A549 (cell line): ENCODE results near the gene DNM3. TPM values are rescaled to one million over a fixed set of nuclear protein-coding genes. Genes with fewer than 3 reads are reported as not detected.

ENCODE experiments used
- ATAC-seq, 2 experiments: fragments of 200-7000 bp in 1 of 2; fragments of >200 bp in 1 of 2; cut with Nextera tagmentation in 1 of 2; cut with Tn5 transposase in 1 of 2; 3 replicates each; pipeline versions ENCODE4 v1.8.0 to v1.9.1; 2018 to 2020; ENCODE audit warnings: mild to moderate bottlenecking in 1 of 2, moderate library complexity in 1 of 2
- CTCF ChIA-PET: fragments of 300-600 bp; sonication (Branson Sonifier 250); formaldehyde crosslinking; extraction: SDS; loops from one replicate; lab custom pipeline; 2021; ENCODE audit warnings: antibody characterized with exemption, inconsistent platforms; lab: Yijun Ruan, JAX
- POLR2A ChIA-PET: fragments of 350-600 bp; formaldehyde crosslinking; extraction: SDS; loops from one replicate; lab custom pipeline; 2021; ENCODE audit warnings: antibody characterized with exemption, inconsistent platforms; lab: Yijun Ruan, JAX
- DNase-seq, 2 experiments: peaks; one replicate each; pipeline versions ENCODE4 v3.0.0 to v3.0.0-alpha.2; 2011 to 2016; ENCODE audit warnings: low read depth in 1 of 2, low spot score in 1 of 2
- FAIRE-seq: peaks from 2 replicates; lab custom pipeline; 2011; peaks lifted over from hg19 to GRCh38; lab: Jason Lieb, UNC
- H3K27ac ChIP-seq, 2 experiments: fragments of >200 bp; sonication (Bioruptor Twin); formaldehyde crosslinking; 3 replicates each; pipeline ENCODE4 v1.5.1; 2016 to 2017
- H3K4me1 ChIP-seq: fragments of >200 bp; sonication (Bioruptor Twin); formaldehyde crosslinking; 3 replicates; pipeline ENCODE4 v1.6.1; 2016
- H3K4me2 ChIP-seq: fragments of >200 bp; sonication (Bioruptor Twin); formaldehyde crosslinking; 3 replicates; pipeline ENCODE4 v1.6.1; 2016
- H3K4me3 ChIP-seq: fragments of >200 bp; sonication (Bioruptor Twin); formaldehyde crosslinking; 3 replicates; pipeline ENCODE4 v1.5.1; 2016
- H3K9me3 ChIP-seq: fragments of >200 bp; sonication (Bioruptor Twin); formaldehyde crosslinking; 3 replicates; pipeline ENCODE4 v1.6.1; 2016
- CBX8 ChIP-seq: fragments of 200-600 bp; sonication (generic); IDR thresholded peaks from 2 replicates; pipeline ENCODE4 v1.6.1; 2016
- CEBPB ChIP-seq, 2 experiments: fragments of >200 bp in 1 of 2; sonication (Bioruptor Twin) in 1 of 2; formaldehyde crosslinking in 1 of 2; IDR thresholded peaks; 2 replicates each; pipeline ENCODE4 v1.6.1; 2012 to 2016
- CHD2 ChIP-seq: fragments of 150-350 bp; IDR thresholded peaks from 2 replicates; pipeline ENCODE4 v1.6.1; 2014; ENCODE audit warnings: low read length; ENCODE audit not compliant: partially characterized antibody
- CTCF ChIP-seq: fragments of >200 bp; sonication (Bioruptor Twin); formaldehyde crosslinking; IDR thresholded peaks from 3 replicates; pipeline ENCODE4 v1.5.1; 2016
- EHF ChIP-seq: fragments of 250-450 bp; sonication (Bioruptor Pico); IDR thresholded peaks from 2 replicates; pipeline ENCODE4 v1.5.0; 2020; ENCODE audit warnings: mild to moderate bottlenecking
- EP300 ChIP-seq, 2 experiments: fragments of >200 bp; sonication (Bioruptor Twin); formaldehyde crosslinking; IDR thresholded peaks; 2 replicates in 1 of 2; 3 replicates in 1 of 2; pipeline ENCODE4 v1.6.1; 2016 to 2017
- FOSB ChIP-seq: fragments of 250-450 bp; sonication (Bioruptor Pico); IDR thresholded peaks from 2 replicates; pipeline ENCODE4 v1.5.0; 2020; ENCODE audit warnings: mild to moderate bottlenecking, moderate library complexity
- FOSL2 ChIP-seq, 2 experiments: fragments of 450-650 bp in 1 of 2; fragments of >200 bp in 1 of 2; sonication (Bioruptor Twin) in 1 of 2; formaldehyde crosslinking; IDR thresholded peaks; 2 replicates each; pipeline versions ENCODE4 v1.5.0 to v1.6.1; 2016 to 2020; ENCODE audit warnings: mild to moderate bottlenecking in 1 of 2, moderate library complexity in 1 of 2
- GATA3 ChIP-seq: IDR thresholded peaks from 2 replicates; pipeline ENCODE4 v1.6.1; 2012; ENCODE audit warnings: borderline replicate concordance
- HDAC2 ChIP-seq: fragments of 200-600 bp; sonication (generic); IDR thresholded peaks from 2 replicates; pipeline ENCODE4 v1.6.1; 2016
- HES2 ChIP-seq: fragments of >200 bp; sonication (Bioruptor Twin); formaldehyde crosslinking; IDR thresholded peaks from 2 replicates; pipeline ENCODE4 v1.6.1; 2016
- HEYL ChIP-seq: fragments of 250-450 bp; sonication (Bioruptor Pico); IDR thresholded peaks from 2 replicates; pipeline ENCODE4 v1.8.0; 2021; ENCODE audit warnings: mild to moderate bottlenecking, moderate library complexity
- HOXB13 ChIP-seq: fragments of 250-450 bp; sonication (Bioruptor Pico); IDR thresholded peaks from 2 replicates; pipeline ENCODE4 v1.5.0; 2020; ENCODE audit warnings: low read depth, mild to moderate bottlenecking, moderate library complexity
- JUN ChIP-seq, 2 experiments: fragments of >200 bp; sonication (Bioruptor Twin); formaldehyde crosslinking; IDR thresholded peaks; 2 replicates in 1 of 2; 3 replicates in 1 of 2; pipeline ENCODE4 v1.6.1; 2016 to 2017
- JUNB ChIP-seq: fragments of >200 bp; sonication (Bioruptor Twin); formaldehyde crosslinking; IDR thresholded peaks from 2 replicates; pipeline ENCODE4 v1.6.1; 2016
- MAFK ChIP-seq: fragments of 450-650 bp; IDR thresholded peaks from 2 replicates; pipeline ENCODE4 v1.6.1; 2014; ENCODE audit not compliant: partially characterized antibody
- MAX ChIP-seq: IDR thresholded peaks from 2 replicates; pipeline ENCODE4 v1.6.1; 2012
- NR3C1 ChIP-seq: fragments of >200 bp; sonication (Bioruptor Twin); formaldehyde crosslinking; IDR thresholded peaks from 3 replicates; pipeline ENCODE4 v1.6.1; 2017
- RAD21 ChIP-seq, 2 experiments: fragments of >200 bp in 1 of 2; sonication (Bioruptor Twin) in 1 of 2; formaldehyde crosslinking in 1 of 2; IDR thresholded peaks in 1 of 2; conservative IDR thresholded peaks in 1 of 2; 2 replicates in 1 of 2; 3 replicates in 1 of 2; pipeline ENCODE4 v1.6.1; 2012 to 2018; ENCODE audit warnings: inconsistent platforms in 1 of 2
- RNF2 ChIP-seq: fragments of 200-600 bp; sonication (generic); IDR thresholded peaks from 2 replicates; pipeline ENCODE4 v1.6.1; 2016; ENCODE audit warnings: low read depth, mild to moderate bottlenecking, antibody characterized with exemption, moderate library complexity, borderline replicate concordance
- SMC3 ChIP-seq: fragments of >200 bp; sonication (Bioruptor Twin); formaldehyde crosslinking; IDR thresholded peaks from 3 replicates; pipeline ENCODE4 v1.6.1; 2018; ENCODE audit warnings: inconsistent platforms
- SREBF2 ChIP-seq: fragments of 450-650 bp; IDR thresholded peaks from 2 replicates; pipeline ENCODE4 v1.6.1; 2014; ENCODE audit warnings: mild to moderate bottlenecking, moderate library complexity
- ZSCAN20 ChIP-seq: fragments of 250-450 bp; sonication (Bioruptor Pico); IDR thresholded peaks from 2 replicates; pipeline ENCODE4 v1.8.0; 2022; ENCODE audit warnings: mild to moderate bottlenecking, moderate library complexity
- WGBS: methylation state at CpG from one replicate; pipeline ENCODE4 v1.1.6; 2017; ENCODE audit errors: missing lambda C conversion rate; 5-methylcytosine and 5-hydroxymethylcytosine counted together
- polyA plus RNA-seq, 4 experiments: library from polyadenylated mRNA; depleted of rRNA in 3 of 4; stranded (reverse); fragments of >200 nt; fragmentation: RNase III in 1 of 4; extraction: RNeasy Plus Mini Kit Qiagen cat#74134 plus additional on column Dnase treatment in 1 of 4; gene quantifications; 2 replicates in 3 of 4; 3 replicates in 1 of 4; pipeline ENCODE4 v1.2.3, GENCODE V29; 2011 to 2017
- TF ChIP-seq, protein P1 (sequence below): fragments of >200 bp; sonication (Bioruptor Twin); formaldehyde crosslinking; IDR thresholded peaks from 3 replicates; pipeline ENCODE4 v1.6.1; 2016

DNM3 gene
- polyA plus RNA-seq, 2 of the 4 experiments (the other 2 are of a cell fraction): 0.57 to 1.5 TPM

DNA sequence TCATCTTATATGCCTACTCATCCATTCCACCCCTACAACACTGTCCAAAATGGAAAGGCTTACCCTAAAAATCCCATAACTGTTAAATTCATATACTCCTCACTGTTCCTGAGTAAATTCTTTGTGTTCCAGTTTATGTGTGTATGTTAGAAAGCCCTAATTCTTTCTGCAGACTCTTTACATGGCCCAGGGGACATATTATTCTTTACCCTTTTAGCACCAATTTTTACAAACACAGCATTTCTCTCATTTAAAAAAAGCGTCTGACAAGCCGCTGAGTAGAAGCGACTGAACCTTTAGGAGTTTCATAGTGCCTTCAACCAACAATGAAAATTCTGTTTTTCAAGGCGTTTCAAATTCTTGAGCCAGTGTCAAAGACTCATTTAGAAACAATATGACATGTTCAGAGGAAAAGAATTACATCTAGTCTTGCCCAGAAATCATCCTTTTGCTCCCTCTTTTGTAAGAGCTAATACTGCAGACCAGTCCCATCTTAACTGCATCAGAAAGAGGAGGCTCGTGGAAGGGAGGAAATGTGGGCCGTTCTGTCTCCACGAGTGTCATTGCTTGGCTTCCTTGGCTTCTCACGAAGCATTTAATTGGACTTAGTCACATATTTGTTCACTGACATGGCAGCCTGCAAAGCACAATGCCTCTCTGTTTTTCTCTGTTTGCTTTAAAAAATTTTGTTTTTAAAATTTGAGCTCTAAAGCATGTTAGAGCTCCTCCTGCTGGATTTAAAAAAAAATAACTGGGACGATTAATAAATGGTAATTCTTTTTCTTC lies 557.9 kb downstream of the DNM3 start:
- H3K9me3 ChIP-seq: no peaks in the 10 kb centered on the region
- ATAC-seq: peak; percentile 90 to 95
- H3K27ac ChIP-seq: peak overlapping the region; percentile 83 to 86
- DNase-seq: peak; percentile 78 to 90
- CTCF ChIA-PET: interaction anchor here (0.6 to 4.7 kb wide), 46 partner anchors 11 to 775 kb away, joined by 3 to 48 read pairs (median 4); no protein-coding TSS in a partner anchor
- peaks cover 28% of the 10 kb centered on the region for H3K4me1 ChIP-seq
- no peak overlapping the region; the same call in 2 of the 3 replicates for H3K4me3 ChIP-seq
- FAIRE-seq: peak; percentile 76
- 0 out of 2 replicates have a peak, but pooled peaks have one; percentile 17 for TF ChIP-seq HOXB13 (CRISPR knock-in tag)
- peak in 1 of 2 experiments; percentile 26; a peak in 1 of 4 replicates for TF ChIP-seq CEBPB (IDR thresholded peaks at IDR 0.05)
- peak; percentile 77 for TF ChIP-seq MAX
- TF ChIP-seq CTCF: peak; percentile 92
- TF ChIP-seq SREBF2: no peak
- TF ChIP-seq JUN (IDR thresholded peaks at IDR 0.05): peak; percentile 43 to 56; a peak in 2 of 5 replicates
- peak; percentile 99 for TF ChIP-seq SMC3
- peak; percentile 93 to 99 for TF ChIP-seq RAD21 (conservative IDR thresholded peaks at IDR 0.05 in 1 of 2, IDR thresholded peaks at IDR 0.05 in 1 of 2)
- TF ChIP-seq, protein P1, sequence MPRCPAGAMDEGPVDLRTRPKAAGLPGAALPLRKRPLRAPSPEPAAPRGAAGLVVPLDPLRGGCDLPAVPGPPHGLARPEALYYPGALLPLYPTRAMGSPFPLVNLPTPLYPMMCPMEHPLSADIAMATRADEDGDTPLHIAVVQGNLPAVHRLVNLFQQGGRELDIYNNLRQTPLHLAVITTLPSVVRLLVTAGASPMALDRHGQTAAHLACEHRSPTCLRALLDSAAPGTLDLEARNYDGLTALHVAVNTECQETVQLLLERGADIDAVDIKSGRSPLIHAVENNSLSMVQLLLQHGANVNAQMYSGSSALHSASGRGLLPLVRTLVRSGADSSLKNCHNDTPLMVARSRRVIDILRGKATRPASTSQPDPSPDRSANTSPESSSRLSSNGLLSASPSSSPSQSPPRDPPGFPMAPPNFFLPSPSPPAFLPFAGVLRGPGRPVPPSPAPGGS: no peak
- peak; percentile 71 for TF ChIP-seq JUNB
- TF ChIP-seq FOSL2 (IDR thresholded peaks at IDR 0.05): no peak
- peak; percentile 86 for TF ChIP-seq FOSL2 (CRISPR knock-in tag; IDR thresholded peaks at IDR 0.05)
- peak; percentile 13 to 14; a peak in 1 of 5 replicates for TF ChIP-seq EP300 (IDR thresholded peaks at IDR 0.05)
- no peak for TF ChIP-seq CBX8
- peak; percentile 70; the same call in 1 of the 2 replicates for TF ChIP-seq GATA3
- POLR2A ChIA-PET: interaction anchor here (1.0 to 2.6 kb wide), 4 partner anchors 40 to 413 kb away, joined by 5 to 24 read pairs (median 8); no protein-coding TSS in a partner anchor
- peak overlapping the region; percentile 73 for H3K4me2 ChIP-seq
- 26% methylated on average over 9 of the region's 9 CpGs for WGBS

- CTCF ChIA-PET: interaction anchor here (0.6 to 4.7 kb wide), 42 partner anchors 11 to 776 kb away, joined by 3 to 48 read pairs (median 4); no protein-coding TSS in a partner anchor
- Histone ChIP-seq H3K4me2 (peak overlapping the region; percentile 73), H3K4me1 (peaks cover 20% of the 10 kb centered on the region), H3K27ac (peak overlapping the region; percentile 83 to 86)
- peak in 1 of 2 experiments; percentile 43; a peak in 3 of 6 replicates for ATAC-seq
- POLR2A ChIA-PET: interaction anchor here (1.0 to 2.6 kb wide), 4 partner anchors 41 to 414 kb away, joined by 5 to 24 read pairs (median 8); no protein-coding TSS in a partner anchor
- no peak for FAIRE-seq
- DNase-seq: no peak
- WGBS: 68% methylated on average over 6 of the region's 6 CpGs
- TF ChIP-seq HES2 (no peak), HEYL (no peak), EHF (CRISPR knock-in tag) (no peak), HDAC2 (no peak), NR3C1 (no peak), ZSCAN20 (CRISPR knock-in tag) (no peak), CHD2 (no peak), FOSB (CRISPR knock-in tag) (no peak), RNF2 (no peak), MAFK (no peak)
- TF ChIP-seq, all 56 proteins: peak for 0
- Histone ChIP-seq H3K9me3 (no peaks in the 10 kb centered on the region), H3K4me3 (no peak overlapping the region)
These were observed 558.7 kb downstream of the DNM3 start for GRCh38 chr1:172399756-172400721.
